IPS-NIHi7 (cell line): ENCODE data around the gene ZNF474.

Source experiments
- DNase-seq: peaks from one replicate; pipeline ENCODE4 v3.0.0; 2012; ENCODE audit warnings: mixed read lengths; ENCODE audit errors: extremely low spot score

ZNF474 gene

GRCh38 chr5:122118356-122118948 lies 10.9 kb upstream of the ZNF474 start:
- DNase-seq: no peak

- DNase-seq: no peak
These were observed 10.1 kb upstream of the ZNF474 start for GRCh38 chr5:122119205-122119604.

- DNase-seq: no peak
These were observed 8.9 kb upstream of the ZNF474 start for GRCh38 chr5:122120493-122120892.

- DNase-seq: no peak
These were observed 8.4 kb upstream of the ZNF474 start for GRCh38 chr5:122120957-122121356.

- no peak for DNase-seq
These were observed 7.6 kb upstream of the ZNF474 start for GRCh38 chr5:122121479-122122465.

- DNase-seq: no peak
These were observed 4.6 kb upstream of the ZNF474 start for GRCh38 chr5:122124766-122125165.

- DNase-seq: no peak
These were observed 3.1 kb upstream of the ZNF474 start for GRCh38 chr5:122126177-122126755.

GRCh38 chr5:122126756-122127321 lies 2.5 kb upstream of the ZNF474 start:
- DNase-seq: no peak

GRCh38 chr5:122130152-122130551 lies 806 bp downstream of the ZNF474 start:
- DNase-seq: no peak

- DNase-seq: no peak
These were observed 8.4 kb downstream of the ZNF474 start for GRCh38 chr5:122137702-122138101.

- no peak for DNase-seq
These were observed 9.0 kb downstream of the ZNF474 start for GRCh38 chr5:122138356-122138755.

- DNase-seq: no peak
These were observed 11.6 kb downstream of the ZNF474 start for GRCh38 chr5:122140900-122141299.

- DNase-seq: no peak
These were observed 12.4 kb downstream of the ZNF474 start for GRCh38 chr5:122141751-122142150.

- DNase-seq: no peak
These were observed 13.3 kb downstream of the ZNF474 start for GRCh38 chr5:122142480-122143164.

- no peak for DNase-seq
These were observed 14.9 kb downstream of the ZNF474 start for GRCh38 chr5:122144236-122144635.

GRCh38 chr5:122145906-122146305 lies 16.6 kb downstream of the ZNF474 start:
- no peak for DNase-seq

- DNase-seq: no peak
These were observed 20.2 kb downstream of the ZNF474 start for GRCh38 chr5:122149321-122150090.

GRCh38 chr5:122150215-122150614 lies 20.9 kb downstream of the ZNF474 start:
- no peak for DNase-seq

GRCh38 chr5:122151640-122152039 lies 22.3 kb downstream of the ZNF474 start:
- no peak for DNase-seq

- DNase-seq: no peak
These were observed 23.0 kb downstream of the ZNF474 start for GRCh38 chr5:122152266-122152900.

GRCh38 chr5:122153230-122153629 lies 23.9 kb downstream of the ZNF474 start:
- no peak for DNase-seq
